EL (cell line): ENCODE measurements around the gene CLDN1.

Experiments
- DNase-seq: peaks from one replicate; pipeline ENCODE4 v3.0.0-alpha.2; 2016

The CLDN1 gene

GRCh38 chr3:190330936-190331734 lies 8.9 kb upstream of the CLDN1 start:
- DNase-seq, result no peak

GRCh38 chr3:190326930-190327329 lies 4.7 kb upstream of the CLDN1 start:
- DNase-seq, result peak; percentile 9

GRCh38 chr3:190326361-190326760 lies 4.1 kb upstream of the CLDN1 start:
- DNase-seq, result peak; percentile 29

DNA sequence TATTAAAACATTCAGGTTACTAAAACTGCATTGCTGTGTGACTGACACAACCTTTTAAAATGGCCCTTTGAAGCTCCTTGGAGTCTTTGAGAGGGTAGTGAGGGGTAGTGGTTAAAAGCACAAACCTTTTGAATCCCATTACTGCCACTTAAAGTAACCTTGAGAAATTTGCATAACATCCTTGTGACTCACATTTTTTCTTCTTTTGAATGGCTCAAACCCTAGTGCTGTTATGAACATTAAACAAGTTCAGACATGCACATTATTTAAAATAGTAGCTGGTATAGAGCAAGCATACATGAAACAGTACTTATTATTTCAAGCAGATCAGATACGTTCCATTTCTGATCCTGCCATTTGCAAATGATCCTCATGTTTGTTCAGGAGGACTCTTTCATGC lies 3.7 kb upstream of the CLDN1 start:
- peak; percentile 58 for DNase-seq

DNA sequence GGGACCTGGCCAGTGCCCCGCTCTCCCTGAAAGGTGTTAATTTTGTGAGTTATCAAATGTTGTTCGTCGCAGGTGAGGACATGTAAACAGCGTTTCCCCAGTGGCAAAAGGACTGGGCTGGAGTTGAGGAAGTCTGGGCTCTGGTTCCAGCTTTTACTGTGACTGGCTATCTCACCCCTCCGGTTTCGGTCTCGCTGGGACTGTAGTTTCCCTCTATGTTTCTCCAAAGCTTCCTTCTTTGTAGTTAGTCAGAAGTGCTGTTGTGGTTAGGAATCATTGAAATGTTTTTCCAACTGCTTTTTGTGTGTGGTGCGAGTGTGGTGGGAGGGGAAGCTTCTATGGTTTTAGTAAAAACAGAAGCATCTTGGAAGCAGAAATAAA lies 990 bp upstream of the CLDN1 start:
- DNase-seq, result no peak

DNA sequence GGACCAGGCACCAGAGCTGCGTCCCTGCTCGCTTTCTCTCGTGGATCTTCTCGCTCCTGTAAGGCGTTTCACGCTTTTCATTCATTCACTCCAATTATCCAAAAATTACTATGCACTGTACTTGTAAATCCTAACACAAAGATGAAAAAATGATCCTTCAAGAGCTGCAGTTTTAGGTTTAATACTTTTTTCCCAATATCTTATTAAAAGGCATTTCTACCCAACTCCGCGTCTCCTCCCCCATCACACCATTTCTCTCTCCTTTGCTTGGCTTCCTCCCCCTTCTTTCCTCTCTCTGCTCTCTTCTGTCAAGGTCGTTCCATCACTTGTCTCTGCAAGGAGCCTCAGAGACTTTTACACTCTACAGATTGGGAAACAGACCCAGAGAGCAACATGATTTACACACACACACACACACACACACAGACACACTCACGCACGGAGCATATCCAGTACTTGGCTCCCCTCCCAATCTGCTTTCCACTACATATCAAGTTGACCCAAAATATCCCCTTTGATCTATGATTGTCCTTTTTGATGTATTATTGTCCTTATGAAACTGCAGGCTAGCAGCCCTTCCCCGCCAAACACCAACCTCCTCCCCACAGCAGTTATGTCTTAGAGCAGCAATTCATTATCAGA lies 479 bp upstream of the CLDN1 start:
- no peak for DNase-seq

DNA sequence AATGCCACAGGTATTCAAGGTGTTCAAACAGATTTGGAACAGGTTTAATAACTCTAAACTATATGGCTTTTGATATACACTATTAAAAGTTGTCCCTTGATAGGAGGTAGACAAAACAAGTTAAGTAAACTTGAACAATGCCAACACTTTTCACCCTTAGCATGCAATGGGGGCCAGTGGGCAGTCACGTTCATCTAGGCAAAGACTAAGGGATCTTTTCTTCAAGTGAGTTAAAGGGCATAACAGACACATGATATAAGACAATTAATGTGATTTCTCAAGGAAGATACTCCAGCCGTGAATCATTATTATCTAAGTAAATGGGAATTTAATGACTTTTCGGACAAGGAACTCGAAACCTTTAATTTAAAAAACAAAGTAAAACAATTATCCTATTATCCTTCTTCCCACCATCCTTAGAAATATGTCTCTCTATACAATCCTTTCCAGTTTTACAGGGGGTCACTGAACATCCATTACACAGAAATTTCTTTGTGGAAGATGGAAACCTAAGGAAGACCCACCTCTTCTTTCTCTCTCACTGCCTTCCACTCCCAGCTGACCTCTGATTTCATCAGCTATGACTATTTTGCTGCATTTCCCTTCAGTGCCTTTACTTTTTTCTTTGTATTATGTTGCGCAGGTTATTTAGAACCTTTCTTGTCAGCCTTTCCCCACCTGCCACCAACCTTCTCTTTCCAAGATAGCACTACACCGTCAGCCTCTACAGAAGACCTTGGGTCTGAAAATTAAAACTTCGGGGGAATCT lies 1.5 kb downstream of the CLDN1 start:
- no peak for DNase-seq

GRCh38 chr3:190319660-190320059 lies 2.6 kb downstream of the CLDN1 start:
- peak; percentile 13 for DNase-seq

DNA sequence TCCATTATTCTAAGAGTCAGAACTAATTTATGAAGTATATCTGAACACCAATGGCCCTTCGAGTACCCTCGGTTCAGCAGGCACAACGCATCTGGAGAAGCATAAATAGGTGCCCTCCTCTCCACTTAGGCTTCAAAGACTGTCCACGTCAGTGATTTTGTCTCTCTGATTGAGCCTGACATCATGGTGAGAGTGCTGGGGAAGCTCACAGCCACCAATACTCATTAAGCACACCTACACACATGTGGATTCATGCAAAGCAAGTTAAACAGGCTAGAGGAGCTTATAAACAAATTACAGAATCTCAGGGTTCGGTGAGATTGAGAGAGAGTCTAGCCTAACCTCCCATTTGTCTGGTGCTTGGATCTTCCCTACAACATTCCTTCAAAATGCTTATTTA lies 3.6 kb downstream of the CLDN1 start:
- DNase-seq, result no peak

DNA sequence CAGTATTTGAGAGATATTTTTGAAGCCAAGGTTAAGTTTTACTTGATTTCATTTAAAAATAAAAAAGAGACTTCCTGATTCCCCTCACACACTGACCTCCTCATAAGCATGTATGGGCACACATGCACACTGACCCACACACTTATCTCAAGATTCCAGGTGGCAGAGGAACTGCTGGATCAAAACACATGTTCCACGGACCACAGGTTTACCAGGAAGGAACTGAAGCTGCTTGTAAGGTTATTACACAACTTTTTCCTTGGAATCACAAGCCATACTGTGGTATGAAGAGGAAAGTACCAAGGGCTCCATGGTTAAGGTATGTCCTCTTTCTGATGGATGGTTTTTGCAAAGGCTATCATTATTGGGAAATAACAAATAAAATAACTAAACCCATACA lies 7.5 kb downstream of the CLDN1 start:
- no peak for DNase-seq

DNA sequence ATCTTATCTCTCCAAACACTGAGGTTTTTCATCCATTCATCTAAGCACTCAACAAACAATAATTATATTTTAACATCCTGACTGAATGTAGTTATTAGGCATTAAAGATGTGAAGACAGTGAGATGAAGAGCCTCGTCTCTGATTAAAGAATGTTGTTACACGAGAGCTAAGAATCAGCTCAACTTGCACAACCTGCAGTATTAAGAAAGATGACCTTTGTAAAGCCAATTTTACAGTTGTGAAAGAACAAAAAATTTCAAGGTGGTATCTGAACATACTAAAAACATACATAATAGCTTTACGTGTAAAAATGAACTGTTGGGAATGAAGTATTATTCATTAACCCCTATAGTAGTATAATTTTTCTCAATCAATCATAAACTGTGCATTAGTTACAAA lies 12.8 kb downstream of the CLDN1 start:
- DNase-seq, result no peak

GRCh38 chr3:190308154-190308553 lies 14.1 kb downstream of the CLDN1 start:
- DNase-seq, result no peak

DNA sequence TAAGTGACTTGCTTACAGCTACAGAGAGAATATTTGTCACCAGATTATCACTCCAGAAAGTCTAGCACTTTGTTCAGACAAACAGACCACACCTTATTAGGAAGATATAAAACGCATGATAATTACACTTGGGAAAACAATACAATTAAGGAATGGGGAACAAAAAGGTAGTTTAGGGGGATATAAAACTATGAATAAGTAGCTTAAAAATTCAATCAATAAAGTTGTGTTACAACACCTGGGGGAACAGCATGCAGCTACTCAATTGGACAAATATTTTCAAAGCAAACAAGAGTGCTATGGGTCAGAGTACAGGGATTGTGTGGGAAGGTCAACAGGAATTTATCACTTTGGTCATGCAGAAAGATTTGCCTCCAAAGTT lies 15.1 kb downstream of the CLDN1 start:
- no peak for DNase-seq

- no peak for DNase-seq
These were observed 15.6 kb downstream of the CLDN1 start for GRCh38 chr3:190306513-190307163.

DNA sequence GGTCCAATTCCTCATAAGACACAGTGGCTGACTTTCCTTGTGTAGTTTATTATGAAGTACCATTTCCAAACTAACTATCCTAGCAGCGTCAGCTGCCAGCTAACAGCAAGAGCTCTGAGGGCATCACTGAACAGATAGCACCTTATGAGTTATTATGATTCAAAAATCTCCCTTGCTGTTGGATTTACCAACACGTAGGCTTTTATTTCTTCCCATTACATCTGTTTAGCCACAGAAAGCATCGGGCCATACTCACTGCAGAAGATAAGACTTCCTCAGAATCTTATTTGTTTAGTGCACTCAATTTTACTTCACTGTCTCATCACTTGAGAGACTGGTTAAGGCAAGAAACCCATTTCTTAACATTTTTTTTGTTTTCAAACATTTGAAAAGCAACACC lies 16.2 kb downstream of the CLDN1 start:
- no peak for DNase-seq

GRCh38 chr3:190305406-190305805 lies 16.8 kb downstream of the CLDN1 start:
- DNase-seq, result peak; percentile 57

DNA sequence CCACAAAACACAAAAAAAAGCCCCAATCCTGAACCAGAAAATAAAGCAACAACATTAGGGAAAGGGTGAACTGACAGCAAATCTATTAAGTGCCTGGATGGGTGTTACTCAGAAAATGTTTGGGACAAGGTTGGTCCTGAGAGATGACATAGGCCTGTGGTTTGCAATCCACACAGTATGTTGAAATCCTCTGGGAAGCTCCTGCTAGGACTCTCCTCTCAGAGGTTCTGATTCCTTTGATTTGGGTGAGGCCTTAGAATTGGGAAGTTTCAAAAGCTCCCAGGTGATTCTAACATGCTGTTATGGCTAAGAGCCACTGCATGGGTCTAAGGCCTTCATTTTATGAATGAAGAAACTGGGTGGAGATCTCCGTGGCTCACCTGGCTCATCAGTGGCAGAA lies 18.4 kb downstream of the CLDN1 start:
- peak; percentile 24 for DNase-seq

GRCh38 chr3:190302212-190302867 lies 19.9 kb downstream of the CLDN1 start:
- peak; percentile 57 for DNase-seq

DNA sequence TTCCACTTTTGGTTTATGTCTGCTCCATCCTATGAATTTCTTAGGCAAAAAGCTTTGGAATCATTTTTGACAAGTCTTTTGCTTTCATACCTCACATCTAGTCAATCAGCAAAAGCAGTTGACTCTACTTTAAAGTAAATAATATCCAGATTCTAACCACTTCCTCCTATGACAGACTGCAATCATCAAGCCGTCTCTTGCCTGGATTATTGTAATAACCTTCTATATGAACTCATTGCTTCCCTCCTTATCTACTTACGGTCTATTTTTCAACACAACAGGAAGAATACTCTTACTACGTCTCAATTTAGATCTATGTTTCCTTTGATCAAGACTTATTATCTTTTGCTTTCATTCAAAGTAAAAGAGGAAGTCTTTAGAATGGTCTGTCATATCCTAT lies 20.7 kb downstream of the CLDN1 start:
- no peak for DNase-seq

GRCh38 chr3:190299969-190300368 lies 22.3 kb downstream of the CLDN1 start:
- DNase-seq, result no peak

- DNase-seq, result no peak
These were observed 28.2 kb downstream of the CLDN1 start for GRCh38 chr3:190294030-190294429.

- DNase-seq, result no peak
These were observed 28.6 kb downstream of the CLDN1 start for GRCh38 chr3:190293621-190294020.
